CD4-positive, alpha-beta T cell (primary cell): Measurements from ENCODE around the gene LDLRAD4. TPM values are rescaled to one million over a fixed set of nuclear protein-coding genes. Genes with fewer than 3 reads are reported as not detected.

ENCODE experiments used
- ATAC-seq: fragments of 200-7000 bp; cut with Tn5 transposase; one replicate; pipeline ENCODE4 v1.10.0; 2022; ENCODE audit warnings: mild to moderate bottlenecking; ENCODE audit not compliant: poor library complexity
- CTCF ChIA-PET: fragments of 350-600 bp; sonication (Branson Sonifier 250); formaldehyde crosslinking; loops from one replicate; lab custom pipeline; 2021; ENCODE audit warnings: antibody characterized with exemption, inconsistent platforms; lab: Charles Lee
- POLR2A ChIA-PET: fragments of 350-600 bp; sonication (Branson Sonifier 250); formaldehyde crosslinking; loops from one replicate; lab custom pipeline; 2021; ENCODE audit warnings: antibody characterized with exemption, inconsistent platforms; lab: Charles Lee
- DNase-seq, 14 experiments: peaks; one replicate each; pipeline ENCODE4 v3.0.0-alpha.2; 2013 to 2020; ENCODE audit warnings: mixed read lengths in 2 of 14
- H3K27ac ChIP-seq, 2 donors: one replicate each; pipeline versions ENCODE4 v1.5.1 to v1.7.0; 2013; ENCODE audit warnings: low read length in 2 of 2, low read depth in 1 of 2, mild to moderate bottlenecking in 1 of 2
- H3K27me3 ChIP-seq, 2 experiments: 1 replicate in 1 of 2; 2 replicates in 1 of 2; pipeline versions ENCODE4 v1.6.1 to v1.7.0; 2013; ENCODE audit warnings: low read length in 2 of 2, control low read depth in 1 of 2, mild to moderate bottlenecking in 1 of 2, moderate library complexity in 1 of 2; ENCODE audit not compliant: insufficient read depth in 2 of 2, control insufficient read depth in 1 of 2
- H3K36me3 ChIP-seq: one replicate; pipeline ENCODE4 v1.6.1; 2013; ENCODE audit warnings: low read length, control low read depth; ENCODE audit not compliant: insufficient read depth
- H3K4me1 ChIP-seq: one replicate; pipeline ENCODE4 v1.6.1; 2013; ENCODE audit warnings: low read length, control low read depth; ENCODE audit not compliant: insufficient read depth
- H3K4me3 ChIP-seq: one replicate; pipeline ENCODE4 v1.5.1; 2013; ENCODE audit warnings: mild to moderate bottlenecking, low read length, moderate library complexity
- H3K9me3 ChIP-seq, 2 experiments: 1 replicate in 1 of 2; 2 replicates in 1 of 2; pipeline versions ENCODE4 v1.6.1 to v1.7.0; 2013; ENCODE audit warnings: low read length in 2 of 2, mild to moderate bottlenecking in 2 of 2, control low read depth in 1 of 2, moderate library complexity in 1 of 2; ENCODE audit not compliant: control insufficient read depth in 1 of 2, insufficient read depth in 1 of 2
- H3K27ac Mint-ChIP-seq: one replicate; pipeline ENCODE4 v1.8.0; 2020; ENCODE audit warnings: mixed read lengths
- H3K27me3 Mint-ChIP-seq: one replicate; pipeline ENCODE4 v1.8.0; 2021; ENCODE audit warnings: mixed read lengths
- H3K36me3 Mint-ChIP-seq: one replicate; pipeline ENCODE4 v1.8.0; 2021; ENCODE audit warnings: low read depth, mixed read lengths
- H3K4me1 Mint-ChIP-seq: one replicate; pipeline ENCODE4 v1.8.0; 2021; ENCODE audit warnings: low read depth, mixed read lengths
- H3K4me3 Mint-ChIP-seq: one replicate; pipeline ENCODE4 v1.8.0; 2020; ENCODE audit warnings: mild to moderate bottlenecking, mixed read lengths
- H3K9me3 Mint-ChIP-seq: one replicate; pipeline ENCODE4 v1.8.0; 2020; ENCODE audit warnings: mixed read lengths
- intact Hi-C, 2 experiments: fragments of 100-400 bp; cut with DNase I in 1 of 2; cut with micrococcal nuclease in 1 of 2; formaldehyde crosslinking; loops; one replicate each; pipeline versions ENCODE4 v1.15.1 to v1.9.0; 2023 to 2025; cut with DNase I, micrococcal nuclease
- total RNA-seq, 174 experiments: library from RNA in 2 of 174; stranded (reverse) in 2 of 174; gene quantifications; one replicate each; pipeline ENCODE4 v1.2.3 and lab custom pipeline; 2021 to 2026
- TF ChIP-seq, protein P1 (sequence below): fragments of 200-600 bp; IDR thresholded peaks from one replicate; pipeline ENCODE4 v1.8.0; 2022; ENCODE audit warnings: antibody characterized with exemption, mild to moderate bottlenecking

Gene LDLRAD4
- total RNA-seq, 2 experiments from 2014 or later: 51.9 to 52.7 TPM

DNA sequence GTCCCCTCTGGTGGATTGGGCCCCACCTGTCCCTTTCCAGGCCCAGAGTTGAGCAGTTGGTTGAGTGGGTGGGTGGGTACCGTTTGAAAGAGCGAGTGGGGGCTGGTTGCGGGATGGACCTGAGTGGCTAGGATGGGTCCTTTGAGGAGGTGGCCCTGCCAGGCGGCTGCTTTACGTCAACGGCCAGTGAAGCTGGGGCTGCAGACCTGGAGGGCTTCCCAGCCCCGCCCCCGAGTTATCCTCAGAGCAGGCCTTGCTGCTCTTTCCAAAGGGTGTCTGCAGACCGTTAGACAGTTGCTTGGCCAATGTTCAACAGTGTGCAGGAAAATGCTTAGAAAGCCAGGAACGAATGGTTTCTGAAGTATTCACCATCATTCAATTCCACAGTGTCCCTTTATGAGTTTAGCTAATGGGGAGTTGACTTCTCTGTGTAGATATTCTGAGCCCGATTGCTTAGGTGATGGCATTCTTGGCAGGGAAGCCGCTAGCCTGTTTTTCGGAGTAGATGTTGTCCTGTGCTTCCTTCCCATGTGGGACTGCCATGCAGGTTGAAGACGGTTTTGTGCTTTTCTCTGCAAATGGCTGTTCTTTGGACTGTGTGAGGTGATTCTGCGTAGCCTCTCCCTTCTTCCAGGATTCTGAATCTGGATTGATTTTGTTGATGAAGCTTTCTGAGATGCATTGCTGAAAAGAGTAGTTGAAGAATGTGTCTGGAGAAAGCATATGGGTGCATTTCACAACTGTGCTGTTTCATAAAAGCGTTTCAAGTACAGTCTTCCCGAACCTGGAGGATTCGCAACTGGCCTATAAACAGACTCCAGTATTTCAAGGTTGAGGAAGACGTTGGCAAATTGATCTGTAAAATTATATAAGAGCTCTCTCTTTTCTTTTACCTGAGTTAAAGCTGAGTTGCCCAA, 45.8 kb downstream of the LDLRAD4 start:
- ChIA-PET POLR2A (interaction anchor here (1.0 kb wide), 1 partner anchor 199 kb away, joined by 3 read pairs; no protein-coding TSS in a partner anchor), CTCF (no interaction called here)
- Histone ChIP-seq H3K36me3 (no peaks in the 10 kb centered on the region), H3K27me3 (no peaks in the 10 kb centered on the region), H3K4me1 (peaks cover 58% of the 10 kb centered on the region), H3K4me3 (no peak overlapping the region), H3K9me3 (peaks cover 0 to 7% of the 10 kb centered on the region in 2 experiments), H3K27ac (no peak overlapping the region)
- H3K4me3 Mint-ChIP-seq: no peak overlapping the region
- H3K36me3 Mint-ChIP-seq: no peaks in the 10 kb centered on the region
- TF ChIP-seq, protein P1, sequence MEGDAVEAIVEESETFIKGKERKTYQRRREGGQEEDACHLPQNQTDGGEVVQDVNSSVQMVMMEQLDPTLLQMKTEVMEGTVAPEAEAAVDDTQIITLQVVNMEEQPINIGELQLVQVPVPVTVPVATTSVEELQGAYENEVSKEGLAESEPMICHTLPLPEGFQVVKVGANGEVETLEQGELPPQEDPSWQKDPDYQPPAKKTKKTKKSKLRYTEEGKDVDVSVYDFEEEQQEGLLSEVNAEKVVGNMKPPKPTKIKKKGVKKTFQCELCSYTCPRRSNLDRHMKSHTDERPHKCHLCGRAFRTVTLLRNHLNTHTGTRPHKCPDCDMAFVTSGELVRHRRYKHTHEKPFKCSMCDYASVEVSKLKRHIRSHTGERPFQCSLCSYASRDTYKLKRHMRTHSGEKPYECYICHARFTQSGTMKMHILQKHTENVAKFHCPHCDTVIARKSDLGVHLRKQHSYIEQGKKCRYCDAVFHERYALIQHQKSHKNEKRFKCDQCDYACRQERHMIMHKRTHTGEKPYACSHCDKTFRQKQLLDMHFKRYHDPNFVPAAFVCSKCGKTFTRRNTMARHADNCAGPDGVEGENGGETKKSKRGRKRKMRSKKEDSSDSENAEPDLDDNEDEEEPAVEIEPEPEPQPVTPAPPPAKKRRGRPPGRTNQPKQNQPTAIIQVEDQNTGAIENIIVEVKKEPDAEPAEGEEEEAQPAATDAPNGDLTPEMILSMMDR: no peak
- H3K9me3 Mint-ChIP-seq: no peaks in the 10 kb centered on the region
- ATAC-seq (no peak), DNase-seq (peak in 1 of 14 experiments; percentile 22)
- H3K27me3 Mint-ChIP-seq: no peaks in the 10 kb centered on the region
- intact Hi-C loops: loop anchor here in 1 of 2 experiments (5.0 kb wide), 1 partner anchor 173 kb away; no protein-coding TSS in a partner anchor
- peaks cover 71% of the 10 kb centered on the region for H3K4me1 Mint-ChIP-seq
- peak overlapping the region; percentile 82 for H3K27ac Mint-ChIP-seq

DNA sequence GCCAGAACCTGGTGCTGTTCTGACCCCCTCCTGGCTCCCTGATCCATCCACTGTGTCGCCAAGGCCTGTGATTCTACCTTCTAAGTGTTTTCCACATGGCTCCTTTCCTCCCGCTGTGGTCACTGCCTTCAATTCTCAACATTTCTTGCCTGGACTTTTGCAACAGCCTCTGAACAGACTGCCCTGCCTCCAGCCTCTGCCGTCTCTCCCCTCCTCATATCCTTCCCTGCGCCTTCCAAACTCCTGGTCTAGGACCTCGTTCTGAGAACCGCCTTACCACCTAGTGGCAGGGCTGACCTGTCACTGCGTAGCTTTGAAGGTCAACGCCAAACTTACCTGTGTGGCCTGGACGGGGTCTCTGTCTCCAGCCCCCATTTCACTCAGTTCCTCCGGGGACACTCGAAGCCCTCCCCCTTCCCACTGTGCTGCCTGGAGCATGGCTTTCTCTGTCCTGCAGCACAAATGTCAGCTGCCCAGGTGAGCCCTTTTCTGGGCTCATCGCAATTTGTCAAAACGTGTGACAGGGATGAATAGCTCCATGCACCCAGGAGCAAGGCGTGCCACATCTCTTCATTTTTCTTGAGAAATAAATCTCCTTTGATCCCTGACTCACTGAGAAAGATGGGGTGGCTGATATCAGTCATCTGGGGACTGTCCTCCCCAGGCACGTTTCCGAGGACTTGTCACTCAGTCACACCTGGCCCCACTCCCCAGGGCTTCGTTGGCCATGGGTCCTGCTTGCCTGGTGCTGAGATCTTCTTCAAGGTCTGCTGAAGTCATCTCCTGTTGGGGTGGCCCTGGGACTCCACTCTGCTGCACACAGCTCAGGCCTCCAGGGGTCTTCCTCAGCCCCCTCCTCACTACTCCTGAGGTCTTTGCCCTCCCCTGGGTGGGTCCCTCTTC, 46.7 kb downstream of the LDLRAD4 start:
- CTCF ChIA-PET: interaction anchor here (0.9 kb wide), 1 partner anchor 111 kb away, joined by 3 read pairs; no protein-coding TSS in a partner anchor
- TF ChIP-seq, protein P1: no peak
- H3K27me3 ChIP-seq: no peaks in the 10 kb centered on the region
- peaks cover 60% of the 10 kb centered on the region for H3K4me1 ChIP-seq
- peak overlapping the region in 1 of 2 donors; percentile 73 for H3K27ac ChIP-seq
- Mint-ChIP-seq H3K4me1 (peaks cover 69% of the 10 kb centered on the region), H3K27me3 (no peaks in the 10 kb centered on the region), H3K9me3 (no peaks in the 10 kb centered on the region), H3K27ac (peak overlapping the region; percentile 82), H3K4me3 (peak overlapping the region; percentile 15), H3K36me3 (no peaks in the 10 kb centered on the region)
- peaks cover 0 to 7% of the 10 kb centered on the region in 2 experiments for H3K9me3 ChIP-seq
- DNase-seq (peak in 1 of 14 experiments; percentile 30), ATAC-seq (no peak)
- H3K4me3 ChIP-seq: peak overlapping the region; percentile 48
- POLR2A ChIA-PET: interaction anchor here (0.7 to 1.1 kb wide), 3 partner anchors 10 to 199 kb away, joined by 3 read pairs; no protein-coding TSS in a partner anchor
- H3K36me3 ChIP-seq: no peaks in the 10 kb centered on the region
- intact Hi-C loops: loop anchor here in 1 of 2 experiments (5.0 kb wide), 1 partner anchor 172 kb away; no protein-coding TSS in a partner anchor

DNA sequence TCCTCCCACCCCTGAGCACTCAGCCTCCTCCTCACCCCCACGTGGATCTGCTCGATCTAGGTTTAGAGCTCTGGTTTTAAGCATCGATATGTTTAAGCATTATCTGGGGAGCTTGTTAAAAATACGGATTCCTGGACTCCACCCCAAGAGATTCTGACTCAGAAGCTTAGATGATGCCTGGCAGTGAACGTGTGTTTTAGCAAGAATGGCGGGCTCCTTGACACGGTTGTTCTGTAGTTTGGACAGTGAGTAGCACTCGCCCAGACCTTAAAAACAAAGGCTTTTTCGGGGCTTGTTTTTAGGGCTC, 47.3 kb downstream of the LDLRAD4 start:
- ChIA-PET CTCF (interaction anchor here (0.9 kb wide), 1 partner anchor 110 kb away, joined by 3 read pairs; no protein-coding TSS in a partner anchor), POLR2A (interaction anchor here (0.7 to 1.1 kb wide), 3 partner anchors 9 to 198 kb away, joined by 3 read pairs; no protein-coding TSS in a partner anchor)
- TF ChIP-seq, protein P1: no peak
- peak overlapping the region; percentile 15 for H3K4me3 Mint-ChIP-seq
- no peaks in the 10 kb centered on the region for H3K27me3 Mint-ChIP-seq
- Histone ChIP-seq H3K27ac (peak overlapping the region in 1 of 2 donors; percentile 73), H3K9me3 (peaks cover 0 to 7% of the 10 kb centered on the region in 2 experiments), H3K4me1 (peaks cover 55% of the 10 kb centered on the region), H3K27me3 (no peaks in the 10 kb centered on the region), H3K36me3 (no peaks in the 10 kb centered on the region), H3K4me3 (peak overlapping the region; percentile 48)
- ATAC-seq (no peak), DNase-seq (no peak)
- peak overlapping the region; percentile 82 for H3K27ac Mint-ChIP-seq
- intact Hi-C loops: loop anchor here in 1 of 2 experiments (2.0 to 5.0 kb wide), 3 partner anchors 49 to 171 kb away; no protein-coding TSS in a partner anchor
- H3K36me3 Mint-ChIP-seq: peaks cover 3% of the 10 kb centered on the region
- peaks cover 69% of the 10 kb centered on the region for H3K4me1 Mint-ChIP-seq
- H3K9me3 Mint-ChIP-seq: no peaks in the 10 kb centered on the region
